HCEC 1CT (cell line): ENCODE data around the gene ABI2.

Experiments
- DNase-seq: peaks from one replicate; pipeline ENCODE4 v3.0.0-alpha.2; 2017

ABI2 gene

GRCh38 chr2:203484266-203485112, 156.3 kb downstream of the ABI2 start:
- DNase-seq: peak; percentile 30

- DNase-seq: no peak
Measured at GRCh38 chr2:203489531-203489930, 161.3 kb downstream of the ABI2 start.

- DNase-seq: no peak
Measured at GRCh38 chr2:203490391-203490790, 162.2 kb downstream of the ABI2 start.

GRCh38 chr2:203492965-203493364, 164.8 kb downstream of the ABI2 start:
- DNase-seq: peak; percentile 30
